HG02870 (cell line): ENCODE data around the gene MZB1.
A peak's percentile ranks its signal among the peaks of the same experiment; 100 is the strongest.
"Not testable (repeated sequence)": the region's sequence is repeated elsewhere in the genome, so short reads cannot be mapped to it uniquely, and the experiment has no call there.

Experiments
- ATAC-seq: cut with Tn5 transposase; IDR thresholded peaks from one replicate; pipeline ENCODE4 v1.9.1; 2021; ENCODE audit warnings: mild to moderate bottlenecking, moderate library complexity; ENCODE audit not compliant: unreplicated experiment

Gene MZB1

GRCh38 chr5:139392678-139393496, 3.2 kb upstream of the MZB1 start:
- ATAC-seq = peak; percentile 43

- ATAC-seq = no peak
Observed at GRCh38 chr5:139392324-139392677, 2.6 kb upstream of the MZB1 start.

GRCh38 chr5:139391570-139392323, 2.0 kb upstream of the MZB1 start:
- no peak for ATAC-seq

GRCh38 chr5:139390639-139391569, 1.2 kb upstream of the MZB1 start:
- no peak for ATAC-seq

GRCh38 chr5:139388198-139388821, 1.4 kb downstream of the MZB1 start:
- ATAC-seq = no peak

- ATAC-seq = no peak
Observed at GRCh38 chr5:139387611-139388197, 2.0 kb downstream of the MZB1 start.

- ATAC-seq = not testable (repeated sequence)
Observed at GRCh38 chr5:139386956-139387355, 2.8 kb downstream of the MZB1 start.

- no peak for ATAC-seq
Observed at GRCh38 chr5:139386050-139386438, 3.7 kb downstream of the MZB1 start.

GRCh38 chr5:139385061-139386049, 4.4 kb downstream of the MZB1 start:
- ATAC-seq = no peak

- no peak for ATAC-seq
Observed at GRCh38 chr5:139384591-139385051, 5.1 kb downstream of the MZB1 start.

GRCh38 chr5:139383993-139384590, 5.6 kb downstream of the MZB1 start:
- no peak for ATAC-seq

- no peak for ATAC-seq
Observed at GRCh38 chr5:139383275-139383992, 6.3 kb downstream of the MZB1 start, which contains the start of gene SLC23A1. Gene SLC23A1, minus strand, starts transcription at chr5:139383297. Its CDS starts 44 bp downstream, at chr5:139383253.

GRCh38 chr5:139382807-139383206, 6.9 kb downstream of the MZB1 start:
- ATAC-seq = no peak

GRCh38 chr5:139381837-139382761, 7.6 kb downstream of the MZB1 start:
- ATAC-seq = no peak

- no peak for ATAC-seq
Observed at GRCh38 chr5:139379626-139380449, 9.9 kb downstream of the MZB1 start.

- no peak for ATAC-seq
Observed at GRCh38 chr5:139378941-139379361, 10.8 kb downstream of the MZB1 start.
